ENCODE results near the gene NKD1. TPM values are rescaled to one million over a fixed set of nuclear protein-coding genes. Genes with fewer than 3 reads are reported as not detected.

The NKD1 gene
- total RNA-seq, 2 experiments from 2014 or later, result 0.04 to 0.06 TPM

DNA sequence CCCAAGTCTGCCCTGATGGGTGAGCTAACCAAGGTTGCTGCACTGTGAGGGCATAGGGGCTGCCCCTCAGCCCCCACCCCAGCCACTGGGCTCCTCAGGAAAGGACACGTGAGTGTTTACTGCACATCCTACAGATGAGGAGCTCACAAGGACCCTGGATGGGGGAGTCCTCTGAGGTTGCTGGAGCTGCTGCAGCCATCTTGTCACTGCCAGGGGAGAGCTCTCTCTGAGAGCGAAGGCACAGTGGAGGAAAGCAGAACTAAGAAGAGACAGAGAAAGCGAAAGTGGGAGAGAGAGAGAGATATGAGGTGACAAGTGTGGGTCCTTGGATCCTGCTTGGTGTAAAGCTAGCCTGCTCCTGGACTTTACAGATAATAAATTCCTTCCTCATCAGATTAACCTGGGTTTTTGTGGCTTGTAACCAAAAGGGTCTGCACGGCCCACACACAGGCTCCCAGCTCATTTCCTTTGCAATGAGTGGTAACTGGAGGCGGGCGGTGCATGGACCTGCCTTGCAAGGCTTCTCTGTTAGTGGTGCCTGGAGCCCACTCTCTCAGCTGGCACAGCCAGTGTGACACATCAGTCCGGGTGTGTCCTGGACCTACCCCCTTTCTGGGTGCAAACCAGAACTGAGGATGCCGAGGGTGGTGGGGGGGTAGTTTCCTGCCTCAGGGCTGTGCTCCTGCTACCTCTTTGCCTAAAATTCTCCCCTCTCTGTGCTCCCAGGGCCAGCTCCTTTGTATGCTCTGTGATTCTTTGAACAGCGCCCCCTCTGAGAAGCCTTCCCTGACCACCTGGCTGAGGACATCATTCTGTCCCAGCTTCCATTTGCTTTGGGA, 118.7 kb downstream of the NKD1 start:
- ChIA-PET CTCF (ENCODE audit: unreplicated experiment) (interaction anchor here (0.6 to 1.2 kb wide), 4 partner anchors 14 to 1991 kb away, joined by 3 to 4 read pairs (median 3); partner anchors contain the start of gene SNX20), POLR2A (interaction anchor here (0.6 kb wide), 1 partner anchor 133 kb away, joined by 3 read pairs; no protein-coding TSS in a partner anchor)
- no peak for TF ChIP-seq EZH2phosphoT487 (IDR thresholded peaks at IDR 0.05; ENCODE audit: borderline replicate concordance, low read depth, low read length)
- TF ChIP-seq, protein P1, sequence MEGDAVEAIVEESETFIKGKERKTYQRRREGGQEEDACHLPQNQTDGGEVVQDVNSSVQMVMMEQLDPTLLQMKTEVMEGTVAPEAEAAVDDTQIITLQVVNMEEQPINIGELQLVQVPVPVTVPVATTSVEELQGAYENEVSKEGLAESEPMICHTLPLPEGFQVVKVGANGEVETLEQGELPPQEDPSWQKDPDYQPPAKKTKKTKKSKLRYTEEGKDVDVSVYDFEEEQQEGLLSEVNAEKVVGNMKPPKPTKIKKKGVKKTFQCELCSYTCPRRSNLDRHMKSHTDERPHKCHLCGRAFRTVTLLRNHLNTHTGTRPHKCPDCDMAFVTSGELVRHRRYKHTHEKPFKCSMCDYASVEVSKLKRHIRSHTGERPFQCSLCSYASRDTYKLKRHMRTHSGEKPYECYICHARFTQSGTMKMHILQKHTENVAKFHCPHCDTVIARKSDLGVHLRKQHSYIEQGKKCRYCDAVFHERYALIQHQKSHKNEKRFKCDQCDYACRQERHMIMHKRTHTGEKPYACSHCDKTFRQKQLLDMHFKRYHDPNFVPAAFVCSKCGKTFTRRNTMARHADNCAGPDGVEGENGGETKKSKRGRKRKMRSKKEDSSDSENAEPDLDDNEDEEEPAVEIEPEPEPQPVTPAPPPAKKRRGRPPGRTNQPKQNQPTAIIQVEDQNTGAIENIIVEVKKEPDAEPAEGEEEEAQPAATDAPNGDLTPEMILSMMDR (conservative IDR thresholded peaks at IDR 0.05; ENCODE audit: low read length), result no peak
- no peaks in the 10 kb centered on the region for H3K4me1 ChIP-seq (ENCODE audit: insufficient read depth, low read length, poor library complexity, severe bottlenecking)
- no peaks in the 10 kb centered on the region for H3K9me2 ChIP-seq (ENCODE audit: insufficient read depth, low read length)
- no peak overlapping the region for H3K4me2 ChIP-seq (ENCODE audit: low read length)
- H4K20me1 ChIP-seq (ENCODE audit: insufficient read depth, low read length), result no peaks in the 10 kb centered on the region
- no peak overlapping the region for H3K4me3 ChIP-seq (ENCODE audit: low read depth, low read length, poor library complexity, severe bottlenecking)
- H3K9me3 ChIP-seq (ENCODE audit: low read length), result peaks cover 2% of the 10 kb centered on the region; the same call in 1 of the 2 replicates
- DNase-seq (ENCODE audit: low spot score), result no peak
- no TSS peak for BruUV-seq (replicated peaks)
- no peaks in the 10 kb centered on the region for H3K36me3 ChIP-seq (ENCODE audit: insufficient read depth, low read length)
- no peak overlapping the region for H2AFZ ChIP-seq (ENCODE audit: low read length)
- H3K27ac ChIP-seq (ENCODE audit: low read depth, low read length, poor library complexity, severe bottlenecking), result no peak overlapping the region
- no peaks in the 10 kb centered on the region for H3K79me2 ChIP-seq (ENCODE audit: insufficient read depth, low read depth, low read length)
- intact Hi-C loops (cut with micrococcal nuclease; ENCODE audit: unreplicated experiment), result no loop called here

DNA sequence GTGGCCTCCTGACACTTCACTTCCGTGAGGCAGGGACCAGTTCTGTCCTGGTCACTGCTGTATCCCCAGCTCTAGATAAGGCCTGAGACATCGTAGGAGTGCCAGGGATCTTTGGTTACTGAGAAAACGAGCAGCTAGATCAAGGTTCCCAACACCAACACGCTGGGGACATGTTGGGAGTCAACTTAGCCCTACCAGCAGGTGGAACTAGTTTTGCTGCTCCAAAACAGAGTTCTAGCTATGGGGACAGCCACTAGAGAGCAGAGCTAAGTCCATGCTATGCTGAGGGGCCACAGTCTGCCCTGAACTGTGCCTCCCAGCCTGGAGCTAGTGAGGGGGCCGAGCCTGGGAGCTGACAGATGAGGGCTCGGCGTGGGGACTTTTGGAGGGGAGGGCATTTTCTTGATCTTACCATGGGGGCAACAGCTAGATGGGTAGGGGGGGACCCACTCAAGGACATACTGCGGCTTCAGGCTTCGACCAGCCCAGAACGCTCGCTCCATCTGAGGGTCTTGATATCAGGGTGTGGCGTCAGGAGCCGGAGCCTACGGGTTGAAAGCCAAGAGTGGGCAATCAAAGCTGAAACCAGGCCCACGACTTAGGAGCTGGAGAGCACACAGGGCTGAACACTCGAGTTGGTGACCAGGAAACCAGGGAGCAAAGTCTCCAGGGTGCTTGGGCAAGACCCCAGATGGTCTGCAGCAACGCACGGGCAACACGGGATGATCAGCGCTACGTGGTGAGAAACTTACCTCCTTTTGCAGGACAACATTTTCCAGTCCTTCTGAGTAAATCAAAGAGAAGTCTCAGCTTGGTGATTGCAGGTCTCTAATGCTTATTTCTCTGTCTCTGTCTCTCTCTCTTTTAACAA, 119.5 kb downstream of the NKD1 start:
- no peak overlapping the region for H3K4me3 ChIP-seq (ENCODE audit: low read depth, low read length, poor library complexity, severe bottlenecking)
- BruUV-seq (replicated peaks), result no TSS peak
- ChIA-PET POLR2A (interaction anchor here (0.6 kb wide), 1 partner anchor 132 kb away, joined by 3 read pairs; no protein-coding TSS in a partner anchor), CTCF (ENCODE audit: unreplicated experiment) (interaction anchor here (0.6 to 2.6 kb wide), 3 partner anchors 139 to 1990 kb away, joined by 3 to 12 read pairs (median 4); no protein-coding TSS in a partner anchor)
- H3K9me2 ChIP-seq (ENCODE audit: insufficient read depth, low read length), result no peaks in the 10 kb centered on the region
- no peak overlapping the region for H3K27ac ChIP-seq (ENCODE audit: low read depth, low read length, poor library complexity, severe bottlenecking)
- H3K9me3 ChIP-seq (ENCODE audit: low read length), result peaks cover 6% of the 10 kb centered on the region; the same call in 1 of the 2 replicates
- no peaks in the 10 kb centered on the region for H4K20me1 ChIP-seq (ENCODE audit: insufficient read depth, low read length)
- intact Hi-C loops (cut with micrococcal nuclease; ENCODE audit: unreplicated experiment), result no loop called here
- H3K79me2 ChIP-seq (ENCODE audit: insufficient read depth, low read depth, low read length), result no peaks in the 10 kb centered on the region
- no peak for TF ChIP-seq EZH2phosphoT487 (IDR thresholded peaks at IDR 0.05; ENCODE audit: borderline replicate concordance, low read depth, low read length)
- TF ChIP-seq, protein P1 (conservative IDR thresholded peaks at IDR 0.05; ENCODE audit: low read length), result no peak
- H2AFZ ChIP-seq (ENCODE audit: low read length), result no peak overlapping the region
- no peaks in the 10 kb centered on the region for H3K36me3 ChIP-seq (ENCODE audit: insufficient read depth, low read length)
- no peaks in the 10 kb centered on the region for H3K4me1 ChIP-seq (ENCODE audit: insufficient read depth, low read length, poor library complexity, severe bottlenecking)
- H3K4me2 ChIP-seq (ENCODE audit: low read length), result no peak overlapping the region
- DNase-seq (ENCODE audit: low spot score), result no peak
